Erythroblast (primary cell): ENCODE data around the gene FOXL1.

Experiments
- DNase-seq, 2 experiments: peaks; one replicate each; lab custom pipeline; 2025; lab: John Stamatoyannopoulos, UW
- GATA1 ChIP-seq: IDR thresholded peaks from 2 replicates; pipeline ENCODE4 v1.6.1; 2011; ENCODE audit warnings: low read depth, mild to moderate bottlenecking, control low read depth, low read length, moderate library complexity
- POLR2A ChIP-seq: IDR thresholded peaks from 2 replicates; pipeline ENCODE4 v1.6.1; 2011; ENCODE audit warnings: mild to moderate bottlenecking, low read length

The FOXL1 gene

DNA sequence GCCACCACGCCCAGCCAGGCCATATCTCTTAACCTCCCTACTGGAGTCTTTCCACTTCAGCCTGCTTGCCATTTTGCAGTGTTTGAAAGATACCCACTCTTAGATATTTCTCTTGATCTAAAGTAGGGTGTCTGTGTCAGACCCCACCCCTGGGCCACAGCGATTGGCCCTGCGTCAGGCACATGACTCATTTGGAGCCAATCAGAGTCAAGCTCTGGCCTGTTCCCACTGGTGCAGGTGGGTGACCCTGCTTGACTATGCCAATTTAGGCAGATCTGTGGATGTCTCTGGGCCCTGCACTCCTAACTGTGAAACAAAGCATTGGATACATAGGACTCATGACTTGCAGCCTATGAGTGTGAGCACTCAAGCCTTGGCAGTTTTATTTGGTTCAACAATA lies 27.6 kb downstream of the FOXL1 start:
- no peak for DNase-seq
- TF ChIP-seq GATA1: no peak
- TF ChIP-seq POLR2A: no peak

DNA sequence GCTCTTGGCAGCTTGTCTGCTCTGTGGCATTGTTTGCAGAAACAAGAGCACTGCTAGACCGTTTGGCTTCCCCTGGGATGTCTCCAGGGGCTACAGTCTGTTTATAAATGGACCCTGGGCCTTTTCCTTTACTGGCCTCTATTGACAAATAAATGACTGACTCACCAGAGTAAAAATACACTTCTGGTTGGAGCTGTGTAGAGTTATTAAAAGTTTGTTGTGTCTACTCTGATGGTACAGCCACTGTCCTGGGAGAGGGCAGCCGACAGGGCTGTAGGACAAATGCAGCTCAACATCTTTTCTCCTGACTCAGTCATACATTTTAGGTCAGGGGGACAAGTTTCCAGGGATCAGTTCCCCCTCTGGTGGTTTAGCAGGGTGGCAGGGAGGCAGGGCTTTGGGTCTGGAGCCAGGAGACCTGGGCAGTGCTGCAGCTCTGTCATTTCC lies 30.0 kb downstream of the FOXL1 start:
- TF ChIP-seq POLR2A (no peak), GATA1 (no peak)
- no peak for DNase-seq

GRCh38 chr16:86609115-86609514 lies 30.8 kb downstream of the FOXL1 start:
- DNase-seq: no peak
- TF ChIP-seq POLR2A: no peak
- no peak for TF ChIP-seq GATA1

- TF ChIP-seq GATA1 (no peak), POLR2A (no peak)
- no peak for DNase-seq
Observed at GRCh38 chr16:86609661-86610060, 31.3 kb downstream of the FOXL1 start.

DNA sequence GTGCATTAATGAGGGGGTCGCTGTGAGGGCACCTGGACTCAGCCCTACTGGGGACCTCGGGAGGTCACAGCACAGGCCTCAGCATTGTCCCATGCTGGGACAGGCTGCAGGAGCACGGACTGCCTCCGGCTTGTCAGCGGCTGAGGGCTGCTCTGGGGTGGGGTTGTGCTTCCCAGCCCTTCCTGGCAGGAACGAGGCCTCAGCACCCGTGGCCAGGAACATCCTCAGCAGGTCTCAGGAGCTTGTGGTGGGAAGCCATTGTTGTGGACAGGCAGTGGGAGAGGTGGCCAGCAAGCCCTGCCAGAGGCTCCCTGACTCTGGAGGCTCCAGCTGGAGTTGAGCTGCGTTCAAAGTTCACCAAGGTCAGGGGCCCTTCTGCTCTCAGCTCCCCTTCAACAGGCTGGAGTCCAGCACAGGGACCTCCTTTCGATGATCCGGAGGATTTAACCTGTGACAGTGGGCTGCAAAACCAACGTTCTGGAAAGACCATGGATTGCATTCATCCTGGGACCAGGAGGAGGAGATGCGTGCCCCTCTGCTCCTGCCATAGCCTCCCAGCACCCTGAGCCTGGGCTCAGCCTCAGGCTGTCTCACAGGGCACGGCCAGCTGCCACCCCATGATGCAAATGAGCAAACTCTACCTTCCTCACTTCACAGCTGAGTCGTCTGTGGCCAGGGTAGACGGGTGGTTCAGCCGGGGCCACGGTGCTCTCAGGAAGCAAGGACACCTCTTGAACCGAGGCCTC lies 32.6 kb downstream of the FOXL1 start:
- TF ChIP-seq POLR2A (no peak), GATA1 (no peak)
- DNase-seq: no peak

DNA sequence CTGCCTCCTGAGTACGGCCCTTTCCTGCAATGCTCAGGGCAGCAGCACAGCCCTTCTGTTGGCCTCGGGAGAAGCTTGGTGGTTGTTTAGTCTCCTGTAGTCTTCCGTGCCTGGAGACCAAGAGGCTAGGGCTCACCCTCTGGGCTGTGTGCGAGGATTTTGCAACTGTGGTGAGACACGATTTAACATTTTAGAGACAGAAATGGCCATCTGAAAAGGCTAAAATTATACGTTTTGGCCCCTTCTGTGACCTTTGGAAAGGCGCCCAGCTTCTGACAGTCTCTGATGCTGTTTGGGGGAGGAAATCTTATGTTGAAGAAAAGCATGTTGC lies 33.1 kb downstream of the FOXL1 start:
- TF ChIP-seq POLR2A (no peak), GATA1 (no peak)
- no peak for DNase-seq

GRCh38 chr16:86611941-86612340 lies 33.6 kb downstream of the FOXL1 start:
- TF ChIP-seq POLR2A (no peak), GATA1 (no peak)
- no peak for DNase-seq

DNA sequence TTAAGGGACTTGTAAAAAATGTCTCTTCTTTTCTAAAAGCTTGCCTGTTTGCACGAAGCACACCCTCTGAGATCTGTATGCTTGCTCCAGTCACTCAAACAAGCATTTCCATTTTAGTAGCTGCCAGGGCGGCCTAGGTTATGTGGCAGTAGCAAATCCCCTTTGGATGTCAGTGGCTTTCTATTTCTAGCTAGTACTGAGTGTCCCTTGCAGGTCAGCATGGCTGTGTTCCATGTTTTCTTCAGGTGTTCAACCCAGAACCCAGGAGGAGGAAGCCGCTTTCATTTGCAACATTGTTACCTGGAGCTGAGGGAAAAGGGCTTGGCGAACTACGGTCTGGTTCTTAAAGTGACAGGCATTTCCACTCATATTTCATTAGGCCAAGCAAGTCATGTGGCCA lies 36.4 kb downstream of the FOXL1 start:
- TF ChIP-seq POLR2A (no peak), GATA1 (no peak)
- no peak for DNase-seq

- no peak for DNase-seq
Observed at GRCh38 chr16:86616906-86617305, 38.6 kb downstream of the FOXL1 start.

GRCh38 chr16:86618431-86619238 lies 40.3 kb downstream of the FOXL1 start:
- no peak for TF ChIP-seq GATA1
- TF ChIP-seq POLR2A: no peak
- no peak for DNase-seq

More at GRCh38 chr16:86616906-86617305, 38.6 kb downstream of the FOXL1 start:
- TF ChIP-seq POLR2A: no peak
- no peak for TF ChIP-seq GATA1

GRCh38 chr16:86619239-86619794 lies 41.0 kb downstream of the FOXL1 start:
- no peak for DNase-seq
- TF ChIP-seq GATA1: no peak
- TF ChIP-seq POLR2A: no peak

DNA sequence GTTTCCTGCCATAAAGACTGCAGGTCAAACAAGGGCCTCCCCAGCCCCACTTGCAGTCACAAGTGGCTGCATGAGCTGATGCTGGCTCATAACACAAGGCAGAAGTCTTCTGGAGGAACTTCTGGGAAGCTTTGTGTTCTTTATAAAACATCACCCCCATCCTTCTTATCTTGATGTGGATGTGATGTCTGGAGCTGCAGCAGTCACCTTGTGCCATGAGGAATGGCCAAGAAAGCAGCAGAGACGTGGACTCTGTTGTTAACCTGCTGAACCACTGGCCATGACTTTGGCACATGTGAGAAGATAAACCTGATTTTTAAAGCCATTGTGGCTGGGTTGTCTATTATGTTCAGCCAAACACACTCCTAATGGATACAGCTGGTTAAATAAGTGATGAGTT lies 41.8 kb downstream of the FOXL1 start:
- TF ChIP-seq POLR2A (no peak), GATA1 (no peak)
- no peak for DNase-seq

GRCh38 chr16:86621966-86622365 lies 43.6 kb downstream of the FOXL1 start:
- TF ChIP-seq GATA1: no peak
- TF ChIP-seq POLR2A: no peak
- no peak for DNase-seq

GRCh38 chr16:86622700-86623615 lies 44.6 kb downstream of the FOXL1 start:
- TF ChIP-seq GATA1: no peak
- no peak for TF ChIP-seq POLR2A
- no peak for DNase-seq
